IMR-90 (cell line): ENCODE results near the gene ZBTB1. TPM values are rescaled to one million over a fixed set of nuclear protein-coding genes. Genes with fewer than 3 reads are reported as not detected.

Experiments
- ATAC-seq: fragments of 200-7000 bp; cut with Tn5 transposase; 2 replicates; pipeline ENCODE4 v1.9.1; 2020; ENCODE audit warnings: low read depth, mild to moderate bottlenecking, moderate library complexity
- BruUV-seq: library from RNA; stranded (reverse); fragments of 400-500 nt; replicated peaks from 2 replicates; lab custom pipeline; 2021; lab: Mats Ljungman, UMichigan
- CTCF ChIA-PET: fragments of 300-600 bp; formaldehyde crosslinking; extraction: SDS; loops from one replicate; lab custom pipeline; 2021; ENCODE audit warnings: antibody characterized with exemption; lab: Yijun Ruan, JAX
- POLR2A ChIA-PET: fragments of 300-600 bp; sonication (Branson Sonifier 250); formaldehyde crosslinking; loops from one replicate; lab custom pipeline; 2022; ENCODE audit warnings: antibody characterized with exemption; ENCODE audit not compliant: unreplicated experiment; lab: Charles Lee
- DNase-seq: peaks from one replicate; pipeline ENCODE4 v3.0.0; 2013
- H2AFZ ChIP-seq: replicated peaks from 2 replicates; pipeline ENCODE3; 2013; ENCODE audit warnings: low read length, mild to moderate bottlenecking; ENCODE audit not compliant: poor library complexity
- H2AK5ac ChIP-seq: 2 replicates; pipeline ENCODE4 v1.6.1; 2013; ENCODE audit warnings: low read depth, low read length, inconsistent platforms
- H2AK9ac ChIP-seq: replicated peaks from 2 replicates; pipeline ENCODE3; 2013; ENCODE audit warnings: mild to moderate bottlenecking, low read depth, low read length, moderate library complexity; ENCODE audit not compliant: poor library complexity
- H2BK120ac ChIP-seq: 2 replicates; pipeline ENCODE4 v1.6.1; 2013; ENCODE audit warnings: low read depth, low read length, inconsistent platforms
- H2BK15ac ChIP-seq: 3 replicates; pipeline ENCODE4 v1.6.1; 2013; ENCODE audit warnings: low read depth, low read length, inconsistent platforms
- H2BK20ac ChIP-seq: 2 replicates; pipeline ENCODE4 v1.6.1; 2013; ENCODE audit warnings: low read depth, mild to moderate bottlenecking, inconsistent platforms, low read length, moderate library complexity
- H2BK5ac ChIP-seq: 2 replicates; pipeline ENCODE4 v1.6.1; 2013; ENCODE audit warnings: mild to moderate bottlenecking, low read depth, low read length, inconsistent platforms; ENCODE audit not compliant: poor library complexity, severe bottlenecking
- H3K14ac ChIP-seq: replicated peaks from 2 replicates; pipeline ENCODE4 v1.6.1; 2013; ENCODE audit warnings: low read depth, low read length, inconsistent platforms
- H3K18ac ChIP-seq: 2 replicates; pipeline ENCODE4 v1.6.1; 2013; ENCODE audit warnings: low read depth, low read length, control low read depth
- H3K23ac ChIP-seq: 2 replicates; pipeline ENCODE4 v1.6.1; 2013; ENCODE audit warnings: low read depth, low read length, inconsistent platforms
- H3K27ac ChIP-seq: 2 replicates; pipeline ENCODE4 v1.5.1; 2013; ENCODE audit warnings: mild to moderate bottlenecking, control low read depth, low read length; ENCODE audit not compliant: insufficient read depth
- H3K27me3 ChIP-seq: 2 replicates; pipeline ENCODE4 v1.6.1; 2013; ENCODE audit warnings: low read length; ENCODE audit not compliant: control insufficient read depth, insufficient read depth
- H3K36me3 ChIP-seq: 2 replicates; pipeline ENCODE4 v1.6.1; 2013; ENCODE audit warnings: low read length, mixed read lengths; ENCODE audit not compliant: control insufficient read depth, insufficient read depth
- H3K4ac ChIP-seq: 2 replicates; pipeline ENCODE4 v1.6.1; 2013; ENCODE audit warnings: low read depth, low read length, inconsistent platforms
- H3K4me1 ChIP-seq: 2 replicates; pipeline ENCODE4 v1.6.1; 2013; ENCODE audit warnings: low read length, mixed read lengths; ENCODE audit not compliant: control insufficient read depth, insufficient read depth
- H3K4me2 ChIP-seq: 2 replicates; pipeline ENCODE4 v1.6.1; 2013; ENCODE audit warnings: low read depth, mild to moderate bottlenecking, control low read depth, low read length, moderate library complexity
- H3K4me3 ChIP-seq: 2 replicates; pipeline ENCODE4 v1.5.1; 2013; ENCODE audit warnings: low read depth, mild to moderate bottlenecking, control low read depth, low read length, moderate library complexity; ENCODE audit not compliant: insufficient read depth
- H3K56ac ChIP-seq: 2 replicates; pipeline ENCODE4 v1.6.1; 2013; ENCODE audit warnings: low read length, inconsistent platforms; ENCODE audit not compliant: insufficient read depth; ENCODE audit errors: extremely low read depth
- H3K79me1 ChIP-seq, 2 experiments: 2 replicates each; pipeline ENCODE4 v1.6.1; 2013; ENCODE audit warnings: low read length in 2 of 2, inconsistent platforms in 1 of 2, low read depth in 1 of 2
- H3K9ac ChIP-seq: 2 replicates; pipeline ENCODE4 v1.6.1; 2013; ENCODE audit warnings: low read depth, low read length, control low read depth
- H3K9me1 ChIP-seq: 2 replicates; pipeline ENCODE4 v1.6.1; 2013; ENCODE audit warnings: low read length, inconsistent platforms; ENCODE audit not compliant: insufficient read depth
- H3K9me3 ChIP-seq: 2 replicates; pipeline ENCODE4 v1.6.1; 2013; ENCODE audit warnings: low read length; ENCODE audit not compliant: control insufficient read depth, insufficient read depth
- H4K20me1 ChIP-seq: 2 replicates; pipeline ENCODE4 v1.6.1; 2013; ENCODE audit warnings: low read length, inconsistent platforms; ENCODE audit not compliant: insufficient read depth
- H4K5ac ChIP-seq: 2 replicates; pipeline ENCODE4 v1.6.1; 2013; ENCODE audit warnings: mild to moderate bottlenecking, low read depth, low read length, control low read depth
- H4K8ac ChIP-seq, 2 experiments: 2 replicates each; pipeline ENCODE4 v1.6.1; 2013; ENCODE audit warnings: low read depth in 2 of 2, low read length in 2 of 2, control low read depth in 1 of 2, inconsistent platforms in 1 of 2
- H4K91ac ChIP-seq: 2 replicates; pipeline ENCODE4 v1.6.1; 2013; ENCODE audit warnings: low read depth, low read length, inconsistent platforms; ENCODE audit not compliant: insufficient read depth
- CTCF ChIP-seq: conservative IDR thresholded peaks from 2 replicates; pipeline ENCODE4 v1.5.1; 2012; ENCODE audit warnings: mild to moderate bottlenecking, low read depth, low read length, improper control_type of control experiment
- NFE2L2 ChIP-seq: fragments of 150-350 bp; IDR thresholded peaks from 2 replicates; pipeline ENCODE4 v1.6.1; 2016; ENCODE audit warnings: low read depth, mild to moderate bottlenecking, low read length
- SMC3 ChIP-seq: fragments of 150-350 bp; IDR thresholded peaks from 2 replicates; pipeline ENCODE4 v1.6.1; 2016; ENCODE audit warnings: low read depth, mild to moderate bottlenecking, antibody characterized with exemption, low read length, moderate library complexity
- WGBS, 2 experiments: methylation state at CpG; one replicate each; pipeline versions ENCODE4 v1.1.5 to v1.1.7; 2013; ENCODE audit warnings: missing lambda C conversion rate in 2 of 2; ENCODE audit not compliant: insufficient read length in 1 of 2; ENCODE audit errors: extremely low coverage in 2 of 2; 5-methylcytosine and 5-hydroxymethylcytosine counted together
- dilution Hi-C: fragments of 300-500 bp; cut with HindIII; formaldehyde crosslinking; loops from one replicate; pipeline ENCODE4 v1.14.3; 2018; ENCODE audit warnings: low sequenced_read_pairs; ENCODE audit not compliant: unreplicated experiment
- in situ Hi-C: fragments of 300-500 bp; cut with MboI; formaldehyde crosslinking; loops from 3 replicates; pipeline ENCODE4 v1.14.3; 2019; ENCODE audit warnings: low sequenced_read_pairs, inconsistent platforms, mixed read lengths
- intact Hi-C: fragments of 100-400 bp; cut with micrococcal nuclease; formaldehyde crosslinking; loops from 2 replicates; pipeline ENCODE4 v1.10.0; 2022
- polyA plus RNA-seq, 3 experiments: library from polyadenylated mRNA; depleted of rRNA; stranded (reverse); fragments of >200 nt; gene quantifications; 2 replicates each; pipeline ENCODE4 v1.2.3, GENCODE V29; 2012; ENCODE audit warnings: low replicate concordance in 1 of 3
- total RNA-seq: library from RNA; depleted of rRNA; stranded (reverse); fragments of >200 nt; gene quantifications from 2 replicates; pipeline ENCODE4 v1.2.3, GENCODE V29; 2012

ZBTB1 gene
- total and polyA plus RNA-seq, 2 of the 4 experiments (the other 2 are of a cell fraction) = 19.0 to 37.3 TPM

GRCh38 chr14:64525354-64525753, 20.8 kb downstream of the ZBTB1 start:
- no peak overlapping the region for H3K4me3 ChIP-seq
- no peak overlapping the region for H2BK120ac ChIP-seq
- peaks cover 9% of the 10 kb centered on the region for H3K9me1 ChIP-seq
- DNase-seq (no peak), ATAC-seq (no peak)
- H3K14ac ChIP-seq = no peak overlapping the region
- H4K20me1 ChIP-seq = peaks cover 28% of the 10 kb centered on the region
- TF ChIP-seq CTCF = no peak
- TF ChIP-seq SMC3 = no peak
- TF ChIP-seq NFE2L2 = peak; percentile 60
- intact Hi-C loops (no loop called here), dilution Hi-C loops (no loop called here), in situ Hi-C loops (loop anchor here (25.0 kb wide), 1 partner anchor 387 kb away; the partner anchor contains the start of gene CHURC1)
- CTCF ChIA-PET = no interaction called here
- peaks cover 27% of the 10 kb centered on the region for H3K36me3 ChIP-seq
- H4K8ac ChIP-seq = no peak overlapping the region
- POLR2A ChIA-PET = no interaction called here
- H4K5ac ChIP-seq = no peak overlapping the region
- no peak overlapping the region for H2AK9ac ChIP-seq
- no peak overlapping the region for H3K56ac ChIP-seq
- no peak overlapping the region for H3K27ac ChIP-seq
- H3K4me2 ChIP-seq = no peak overlapping the region
- H3K27me3 ChIP-seq = no peaks in the 10 kb centered on the region
- H4K91ac ChIP-seq = no peak overlapping the region
- H2AK5ac ChIP-seq = no peak overlapping the region
- H2BK5ac ChIP-seq = no peak overlapping the region
- H3K4ac ChIP-seq = no peak overlapping the region
- no peak overlapping the region for H2BK20ac ChIP-seq
- H2AFZ ChIP-seq = no peak overlapping the region
- no CpG with 5 or more reads among the region's 2 CpGs for WGBS, 2 experiments
- no peak overlapping the region for H3K18ac ChIP-seq
- no peak overlapping the region for H2BK15ac ChIP-seq
- H3K4me1 ChIP-seq = peaks cover 3% of the 10 kb centered on the region; the same call in 1 of the 2 replicates
- peaks cover 33 to 54% of the 10 kb centered on the region in 2 experiments for H3K79me1 ChIP-seq
- H3K9me3 ChIP-seq = no peaks in the 10 kb centered on the region
- BruUV-seq = no TSS peak
- H3K9ac ChIP-seq = no peak overlapping the region
- H3K23ac ChIP-seq = no peak overlapping the region
